Measurements from ENCODE around the gene ARMH2. TPM values are rescaled to one million over a fixed set of nuclear protein-coding genes. Genes with fewer than 3 reads are reported as not detected.

ARMH2 gene
- total RNA-seq, 2 donors from 2014 or later = not detected

DNA sequence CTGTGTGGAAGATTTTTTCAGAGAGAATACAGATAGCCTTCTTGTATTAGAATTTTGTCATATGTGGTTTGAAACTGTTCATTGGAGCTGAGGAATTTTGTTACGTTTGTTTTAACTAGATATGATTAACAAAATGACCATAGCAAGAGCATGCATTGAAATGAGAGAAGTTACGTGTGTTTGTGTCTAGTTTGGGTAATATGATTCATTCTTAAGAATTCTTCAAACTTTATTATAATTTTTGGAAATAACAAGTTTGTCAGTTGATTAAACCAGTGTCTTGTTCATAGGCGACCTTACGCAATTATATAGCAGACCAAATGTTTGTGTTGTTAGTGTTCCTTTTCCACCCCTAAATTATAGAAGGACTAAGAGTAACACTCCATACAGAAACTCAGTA, 18.5 kb downstream of the ARMH2 start:
- H3K4me3 ChIP-seq = no peak overlapping the region
- peaks cover 3% of the 10 kb centered on the region for H3K36me3 ChIP-seq
- H3K27me3 ChIP-seq (replicated peaks; ENCODE audit: insufficient read depth) = no peaks in the 10 kb centered on the region
- H3K27ac ChIP-seq = no peak overlapping the region
- H3K4me1 ChIP-seq (ENCODE audit: control insufficient read depth in 1 of 2, low read depth in 2 of 2) = peaks cover 7 to 8% of the 10 kb centered on the region in 2 donors
- TF ChIP-seq, protein P1, sequence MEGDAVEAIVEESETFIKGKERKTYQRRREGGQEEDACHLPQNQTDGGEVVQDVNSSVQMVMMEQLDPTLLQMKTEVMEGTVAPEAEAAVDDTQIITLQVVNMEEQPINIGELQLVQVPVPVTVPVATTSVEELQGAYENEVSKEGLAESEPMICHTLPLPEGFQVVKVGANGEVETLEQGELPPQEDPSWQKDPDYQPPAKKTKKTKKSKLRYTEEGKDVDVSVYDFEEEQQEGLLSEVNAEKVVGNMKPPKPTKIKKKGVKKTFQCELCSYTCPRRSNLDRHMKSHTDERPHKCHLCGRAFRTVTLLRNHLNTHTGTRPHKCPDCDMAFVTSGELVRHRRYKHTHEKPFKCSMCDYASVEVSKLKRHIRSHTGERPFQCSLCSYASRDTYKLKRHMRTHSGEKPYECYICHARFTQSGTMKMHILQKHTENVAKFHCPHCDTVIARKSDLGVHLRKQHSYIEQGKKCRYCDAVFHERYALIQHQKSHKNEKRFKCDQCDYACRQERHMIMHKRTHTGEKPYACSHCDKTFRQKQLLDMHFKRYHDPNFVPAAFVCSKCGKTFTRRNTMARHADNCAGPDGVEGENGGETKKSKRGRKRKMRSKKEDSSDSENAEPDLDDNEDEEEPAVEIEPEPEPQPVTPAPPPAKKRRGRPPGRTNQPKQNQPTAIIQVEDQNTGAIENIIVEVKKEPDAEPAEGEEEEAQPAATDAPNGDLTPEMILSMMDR (IDR thresholded peaks at IDR 0.05) = no peak
- no peak for ATAC-seq (ENCODE audit: insufficient number of reproducible peaks, low FRiP score, low read depth)
- DNase-seq (ENCODE audit: low spot score) = no peak
- no peaks in the 10 kb centered on the region for H3K9me3 ChIP-seq

DNA sequence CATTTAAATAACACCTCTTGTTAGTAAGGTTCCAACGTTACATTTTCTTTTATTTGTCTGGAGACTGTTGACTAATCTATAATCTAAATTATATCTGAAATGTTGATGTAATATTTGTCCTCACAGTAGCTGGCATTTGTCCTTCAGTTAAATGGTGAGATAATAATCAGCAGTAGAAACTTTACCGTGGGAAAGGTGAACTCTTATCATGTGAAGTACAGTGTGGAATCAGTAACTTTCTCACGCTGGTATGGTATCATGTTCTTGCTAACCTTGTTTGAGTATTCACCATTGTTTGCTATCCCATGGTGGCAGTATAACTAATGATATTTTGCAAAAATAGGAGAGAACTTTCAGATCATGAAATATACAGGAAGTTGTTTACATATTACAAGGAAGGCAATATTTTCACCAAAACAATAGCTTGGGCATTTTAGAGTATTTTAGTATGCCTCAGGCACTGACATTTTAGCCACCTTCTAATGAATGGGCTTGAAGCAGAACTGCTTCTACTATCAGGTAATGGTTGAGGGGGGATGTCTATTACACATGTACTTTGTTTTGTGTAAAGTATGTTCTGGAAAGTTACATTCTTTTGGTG, 19.2 kb downstream of the ARMH2 start:
- Histone ChIP-seq H3K36me3 (peaks cover 3% of the 10 kb centered on the region), H3K4me1 (ENCODE audit: control insufficient read depth in 1 of 2, low read depth in 2 of 2) (peaks cover 7 to 8% of the 10 kb centered on the region in 2 donors), H3K27ac (no peak overlapping the region), H3K27me3 (replicated peaks; ENCODE audit: insufficient read depth) (no peaks in the 10 kb centered on the region), H3K9me3 (no peaks in the 10 kb centered on the region), H3K4me3 (no peak overlapping the region)
- no peak for DNase-seq (ENCODE audit: low spot score)
- no peak for ATAC-seq (ENCODE audit: insufficient number of reproducible peaks, low FRiP score, low read depth)
- TF ChIP-seq, protein P1 (IDR thresholded peaks at IDR 0.05) = no peak

DNA sequence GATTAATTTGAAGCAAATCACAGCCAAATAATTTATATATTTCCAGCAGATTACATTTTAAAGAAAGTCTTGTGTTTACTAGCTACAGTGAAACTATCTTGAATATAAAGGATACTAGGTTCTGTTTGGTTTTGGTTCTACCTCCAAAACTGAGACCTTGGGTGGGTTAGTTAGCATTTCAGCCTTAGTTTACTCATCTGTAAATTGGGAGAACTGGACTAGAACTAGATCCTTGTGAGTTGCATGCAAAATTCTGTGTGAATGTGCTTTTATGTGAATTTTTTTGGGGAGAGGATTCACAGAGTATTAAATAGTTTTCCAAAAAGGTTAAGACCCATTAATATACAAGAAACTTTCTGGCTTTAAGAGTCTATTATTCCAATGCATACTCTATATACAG, 19.8 kb downstream of the ARMH2 start:
- Histone ChIP-seq H3K4me1 (ENCODE audit: control insufficient read depth in 1 of 2, low read depth in 2 of 2) (peaks cover 7 to 8% of the 10 kb centered on the region in 2 donors), H3K27me3 (replicated peaks; ENCODE audit: insufficient read depth) (no peaks in the 10 kb centered on the region), H3K27ac (no peak overlapping the region), H3K4me3 (no peak overlapping the region), H3K36me3 (peaks cover 3% of the 10 kb centered on the region), H3K9me3 (no peaks in the 10 kb centered on the region)
- TF ChIP-seq, protein P1 (IDR thresholded peaks at IDR 0.05) = no peak
- DNase-seq (ENCODE audit: low spot score) (no peak), ATAC-seq (ENCODE audit: insufficient number of reproducible peaks, low FRiP score, low read depth) (no peak)

DNA sequence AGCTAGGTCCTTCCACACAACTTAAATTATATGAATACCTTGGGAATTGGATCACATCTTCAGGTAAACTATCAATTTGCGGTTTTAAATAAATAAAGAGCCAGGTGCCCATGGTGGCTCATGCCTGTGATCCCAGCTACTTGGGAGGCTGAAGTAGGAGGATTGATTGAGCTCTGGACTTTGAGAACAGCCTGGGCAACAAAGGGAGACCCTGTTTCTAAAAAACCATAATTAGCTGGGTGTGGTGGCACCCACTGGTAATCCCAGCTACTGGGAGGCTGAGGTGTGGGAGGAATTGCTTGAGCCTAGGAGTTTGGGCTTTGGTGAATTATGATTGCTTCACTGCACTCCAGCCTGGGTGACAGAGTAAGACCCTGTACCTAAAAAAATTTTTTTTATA, 20.6 kb downstream of the ARMH2 start:
- DNase-seq (ENCODE audit: low spot score) (no peak), ATAC-seq (ENCODE audit: insufficient number of reproducible peaks, low FRiP score, low read depth) (no peak)
- Histone ChIP-seq H3K4me1 (ENCODE audit: control insufficient read depth in 1 of 2, low read depth in 2 of 2) (peaks cover 7 to 8% of the 10 kb centered on the region in 2 donors), H3K4me3 (no peak overlapping the region), H3K27ac (no peak overlapping the region), H3K9me3 (no peaks in the 10 kb centered on the region), H3K36me3 (peaks cover 2% of the 10 kb centered on the region), H3K27me3 (replicated peaks; ENCODE audit: insufficient read depth) (no peaks in the 10 kb centered on the region)
- TF ChIP-seq, protein P1 (IDR thresholded peaks at IDR 0.05) = no peak

DNA sequence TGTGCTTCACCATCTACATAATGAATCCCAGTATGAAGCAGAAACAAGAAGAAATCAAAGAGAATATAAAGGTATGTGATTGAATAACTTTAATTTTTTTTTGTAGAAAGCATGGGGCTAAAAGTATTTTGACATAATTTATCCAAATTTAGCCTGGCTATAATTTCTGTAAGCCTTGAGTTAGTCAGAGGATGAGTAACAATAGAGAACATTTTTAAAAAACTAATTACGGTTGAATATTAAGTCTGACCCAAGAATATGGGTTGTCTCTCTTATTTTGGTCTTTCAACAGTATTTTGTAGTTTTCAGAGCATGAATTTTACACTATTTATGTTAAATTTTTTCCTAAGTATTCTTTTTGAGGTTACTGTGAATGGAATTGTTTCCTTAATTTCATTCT, 21.5 kb downstream of the ARMH2 start:
- Histone ChIP-seq H3K4me3 (no peak overlapping the region), H3K27ac (no peak overlapping the region), H3K36me3 (no peaks in the 10 kb centered on the region), H3K27me3 (replicated peaks; ENCODE audit: insufficient read depth) (no peaks in the 10 kb centered on the region), H3K4me1 (ENCODE audit: control insufficient read depth in 1 of 2, low read depth in 2 of 2) (peaks cover 7 to 8% of the 10 kb centered on the region in 2 donors), H3K9me3 (no peaks in the 10 kb centered on the region)
- DNase-seq (ENCODE audit: low spot score) (no peak), ATAC-seq (ENCODE audit: insufficient number of reproducible peaks, low FRiP score, low read depth) (no peak)
- TF ChIP-seq, protein P1 (IDR thresholded peaks at IDR 0.05) = no peak

Data from thoracic aorta (tissue), 2 donors.